Fibroblast of skin of left quadriceps (primary cell): ENCODE measurements around the gene STK11IP.

Experiments used
- DNase-seq, 2 experiments: peaks; one replicate each; pipeline ENCODE4 v3.0.0-alpha.2; 2013; ENCODE audit warnings: low read depth in 2 of 2

STK11IP gene

GRCh38 chr2:219656526-219656925 is 58.9 kb downstream of the STK11IP start:
- no peak for DNase-seq

GRCh38 chr2:219658196-219658846 is 60.7 kb downstream of the STK11IP start:
- no peak for DNase-seq

GRCh38 chr2:219658874-219659273 is 61.2 kb downstream of the STK11IP start:
- DNase-seq: no peak

GRCh38 chr2:219661197-219661954 is 63.7 kb downstream of the STK11IP start:
- no peak for DNase-seq

- no peak for DNase-seq
These were observed 64.3 kb downstream of the STK11IP start for GRCh38 chr2:219661955-219662395.

GRCh38 chr2:219662566-219662965 is 64.9 kb downstream of the STK11IP start:
- no peak for DNase-seq

GRCh38 chr2:219663116-219663762 is 65.6 kb downstream of the STK11IP start:
- no peak for DNase-seq

- DNase-seq: no peak
These were observed 66.4 kb downstream of the STK11IP start for GRCh38 chr2:219664041-219664440.

GRCh38 chr2:219664944-219665343 is 67.3 kb downstream of the STK11IP start:
- DNase-seq: no peak

GRCh38 chr2:219665926-219666325 is 68.3 kb downstream of the STK11IP start:
- no peak for DNase-seq
